Type B pancreatic cell (in vitro differentiated cells): Measurements from ENCODE around the gene MT2A. TPM values are rescaled to one million over a fixed set of nuclear protein-coding genes. Genes with fewer than 3 reads are reported as not detected.

ENCODE experiments used
- DNase-seq: peaks from one replicate; pipeline ENCODE4 v3.0.0; 2021; ENCODE audit warnings: mixed read lengths; ENCODE audit not compliant: unreplicated experiment; ENCODE audit errors: extremely low spot score
- H3K27ac Mint-ChIP-seq: 2 replicates; pipeline ENCODE4 v1.8.0; 2021; ENCODE audit warnings: mild to moderate bottlenecking, mixed read lengths
- H3K27me3 Mint-ChIP-seq: 2 replicates; pipeline ENCODE4 v1.8.0; 2021; ENCODE audit warnings: mixed read lengths
- H3K36me3 Mint-ChIP-seq: 2 replicates; pipeline ENCODE4 v1.8.0; 2021; ENCODE audit warnings: mixed read lengths
- H3K4me1 Mint-ChIP-seq: one replicate; pipeline ENCODE4 v1.8.0; 2021; ENCODE audit warnings: mixed read lengths; ENCODE audit not compliant: unreplicated experiment
- H3K4me3 Mint-ChIP-seq: 2 replicates; pipeline ENCODE4 v1.8.0; 2021; ENCODE audit warnings: mild to moderate bottlenecking, mixed read lengths
- H3K9me3 Mint-ChIP-seq: 2 replicates; pipeline ENCODE4 v1.8.0; 2021; ENCODE audit warnings: mixed read lengths
- long read RNA-seq: library from polyadenylated mRNA; unstranded; transcript quantifications from one replicate; pipeline ENCODE4 v2.0.0, GENCODE V29; 2020
- total RNA-seq: library from RNA; stranded (reverse); gene quantifications from 2 replicates; pipeline ENCODE4 v1.2.1, GENCODE V29; 2021; ENCODE audit warnings: low replicate concordance
- TF ChIP-seq, protein P1 (sequence below): fragments of 200-600 bp; sonication (generic); conservative IDR thresholded peaks from 2 replicates; pipeline ENCODE4 v1.5.0; 2021; ENCODE audit warnings: antibody characterized with exemption, mild to moderate bottlenecking

Gene MT2A
- 18.2 and 21.4 TPM in 2 replicates for total RNA-seq
- long read RNA-seq, transcript MT2A-201 (3 exons, 786 nt): major isoform, 7 of 7 reads
- long read RNA-seq, partial matches to known transcripts: 0 of 7 reads
- long read RNA-seq, other reads (novel, unspliced or antisense): 0 of 7 reads

- peak within 1 kb of the TSS; percentile 62 for H3K27ac Mint-ChIP-seq
- H3K9me3 Mint-ChIP-seq: no peaks in the 10 kb centered on the region
- TF ChIP-seq, protein P1, sequence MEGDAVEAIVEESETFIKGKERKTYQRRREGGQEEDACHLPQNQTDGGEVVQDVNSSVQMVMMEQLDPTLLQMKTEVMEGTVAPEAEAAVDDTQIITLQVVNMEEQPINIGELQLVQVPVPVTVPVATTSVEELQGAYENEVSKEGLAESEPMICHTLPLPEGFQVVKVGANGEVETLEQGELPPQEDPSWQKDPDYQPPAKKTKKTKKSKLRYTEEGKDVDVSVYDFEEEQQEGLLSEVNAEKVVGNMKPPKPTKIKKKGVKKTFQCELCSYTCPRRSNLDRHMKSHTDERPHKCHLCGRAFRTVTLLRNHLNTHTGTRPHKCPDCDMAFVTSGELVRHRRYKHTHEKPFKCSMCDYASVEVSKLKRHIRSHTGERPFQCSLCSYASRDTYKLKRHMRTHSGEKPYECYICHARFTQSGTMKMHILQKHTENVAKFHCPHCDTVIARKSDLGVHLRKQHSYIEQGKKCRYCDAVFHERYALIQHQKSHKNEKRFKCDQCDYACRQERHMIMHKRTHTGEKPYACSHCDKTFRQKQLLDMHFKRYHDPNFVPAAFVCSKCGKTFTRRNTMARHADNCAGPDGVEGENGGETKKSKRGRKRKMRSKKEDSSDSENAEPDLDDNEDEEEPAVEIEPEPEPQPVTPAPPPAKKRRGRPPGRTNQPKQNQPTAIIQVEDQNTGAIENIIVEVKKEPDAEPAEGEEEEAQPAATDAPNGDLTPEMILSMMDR: no peak
- peak; percentile 84 for DNase-seq
- H3K27me3 Mint-ChIP-seq: peaks cover 40% of the 10 kb centered on the region
- peaks cover 40% of the 10 kb centered on the region for H3K4me1 Mint-ChIP-seq
- H3K4me3 Mint-ChIP-seq: peak within 1 kb of the TSS; percentile 86
- no peaks in the 10 kb centered on the region for H3K36me3 Mint-ChIP-seq
Observed at GRCh38 chr16:56608043-56608875, at the start of gene MT2A. Gene MT2A, plus strand, starts transcription at chr16:56608584. Its CDS starts 72 bp downstream, at chr16:56608656.

DNA sequence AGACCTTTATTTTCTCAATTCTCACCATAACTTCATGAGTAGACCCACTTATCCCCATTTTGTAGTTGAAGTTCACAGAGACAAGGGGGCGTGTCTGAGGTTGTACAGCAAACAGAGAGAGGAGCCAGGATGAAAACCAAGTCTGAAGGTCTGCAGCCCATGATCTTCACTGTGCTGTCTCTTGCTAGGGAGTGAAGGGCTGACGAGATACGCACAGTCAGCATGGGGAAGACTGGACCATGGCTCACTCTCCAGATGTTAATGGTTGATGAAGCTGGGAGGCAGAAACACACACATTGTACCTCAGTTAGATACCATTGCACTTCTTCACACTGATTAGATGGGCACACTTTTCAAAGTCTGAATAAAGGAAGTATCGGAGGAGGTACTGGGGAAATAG lies 49.3 kb upstream of the MT2A start:
- H3K27me3 Mint-ChIP-seq: peaks cover 49% of the 10 kb centered on the region
- DNase-seq: no peak
- no peaks in the 10 kb centered on the region for H3K4me1 Mint-ChIP-seq
- TF ChIP-seq, protein P1: no peak
- no peak overlapping the region for H3K4me3 Mint-ChIP-seq
- no peak overlapping the region for H3K27ac Mint-ChIP-seq
- H3K9me3 Mint-ChIP-seq: no peaks in the 10 kb centered on the region
- no peaks in the 10 kb centered on the region for H3K36me3 Mint-ChIP-seq

DNA sequence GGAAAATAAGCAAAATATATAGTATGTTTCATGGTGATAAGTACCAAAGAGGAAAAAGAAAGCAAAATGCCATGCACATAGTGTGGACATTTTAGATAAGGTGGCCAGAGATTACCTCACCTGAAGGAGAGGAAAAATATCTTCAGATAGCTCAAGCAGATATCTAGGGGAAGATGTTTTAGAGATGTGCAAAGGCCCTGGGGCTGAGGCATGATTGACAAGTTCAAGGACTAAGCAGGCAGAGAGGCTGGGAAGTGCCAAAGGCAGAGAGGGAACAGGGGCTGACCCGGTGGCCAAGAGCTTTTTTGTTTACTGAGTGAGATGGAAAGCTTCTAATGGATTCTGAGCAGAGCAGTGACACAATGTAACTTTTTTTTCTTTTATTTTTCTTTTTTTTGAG lies 47.9 kb upstream of the MT2A start:
- Mint-ChIP-seq H3K9me3 (no peaks in the 10 kb centered on the region), H3K36me3 (no peaks in the 10 kb centered on the region), H3K4me1 (no peaks in the 10 kb centered on the region), H3K27ac (no peak overlapping the region), H3K4me3 (no peak overlapping the region), H3K27me3 (peaks cover 45% of the 10 kb centered on the region)
- DNase-seq: no peak
- TF ChIP-seq, protein P1: no peak

DNA sequence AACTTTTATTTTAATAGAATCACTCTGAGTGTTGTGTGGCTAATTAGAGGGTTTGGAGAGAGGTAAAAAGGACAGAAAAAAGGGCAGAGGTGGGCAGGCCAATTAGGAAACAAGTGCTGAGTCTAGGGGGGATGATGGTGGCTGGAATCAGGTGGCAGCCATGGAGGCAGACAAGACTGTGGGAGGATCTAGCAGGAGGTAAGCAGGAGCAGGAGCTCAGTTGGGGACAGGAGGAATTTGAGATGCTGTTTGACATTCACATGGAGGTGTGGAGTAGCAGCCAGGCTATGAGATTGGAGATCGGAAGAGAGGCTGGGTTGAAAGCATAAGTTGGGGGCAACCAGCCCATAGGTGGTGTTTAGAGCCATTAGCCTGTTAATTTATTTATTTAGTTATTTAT lies 47.3 kb upstream of the MT2A start:
- no peaks in the 10 kb centered on the region for H3K36me3 Mint-ChIP-seq
- TF ChIP-seq, protein P1: no peak
- no peaks in the 10 kb centered on the region for H3K9me3 Mint-ChIP-seq
- DNase-seq: no peak
- H3K4me3 Mint-ChIP-seq: no peak overlapping the region
- no peak overlapping the region for H3K27ac Mint-ChIP-seq
- H3K27me3 Mint-ChIP-seq: peaks cover 49% of the 10 kb centered on the region
- no peaks in the 10 kb centered on the region for H3K4me1 Mint-ChIP-seq

- Mint-ChIP-seq H3K27ac (no peak within 1 kb of the TSS), H3K9me3 (no peaks in the 10 kb centered on the region), H3K36me3 (no peaks in the 10 kb centered on the region), H3K27me3 (peaks cover 39% of the 10 kb centered on the region), H3K4me3 (no peak within 1 kb of the TSS), H3K4me1 (no peaks in the 10 kb centered on the region)
- TF ChIP-seq, protein P1: no peak
- DNase-seq: no peak
Observed at GRCh38 chr16:56564793-56565477, 43.4 kb upstream of the MT2A start, which contains the start of gene MT4. Gene MT4, plus strand, starts transcription at chr16:56565073. Its CDS starts 56 bp downstream, at chr16:56565129.
